ENCODE measurements around the gene TSPAN2. TPM values are rescaled to one million over a fixed set of nuclear protein-coding genes. Genes with fewer than 3 reads are reported as not detected.

TSPAN2 gene
- total and polyA plus RNA-seq, 2 of the 4 experiments (the other 2 are of a cell fraction), result 0.18 to 0.60 TPM

GRCh38 chr1:115130786-115131185 is 41.5 kb upstream of the TSPAN2 start:
- Histone ChIP-seq H3K18ac (ENCODE audit: low read depth, low read length) (no peak overlapping the region), H2AK5ac (ENCODE audit: low read depth, low read length) (no peak overlapping the region; the same call in 1 of the 2 replicates), H3K9me1 (ENCODE audit: insufficient read depth, low read length) (peaks cover 15% of the 10 kb centered on the region), H3K27ac (ENCODE audit: insufficient read depth, low read length) (no peak overlapping the region), H3K27me3 (ENCODE audit: control insufficient read depth, insufficient read depth, low read length) (no peaks in the 10 kb centered on the region; the same call in 1 of the 2 replicates), H3K4ac (ENCODE audit: low read depth, low read length) (no peak overlapping the region), H2AK9ac (replicated peaks; ENCODE audit: low read depth, low read length, poor library complexity) (no peak overlapping the region), H3K4me1 (ENCODE audit: control insufficient read depth, insufficient read depth, low read length) (peaks cover 9% of the 10 kb centered on the region), H4K8ac (ENCODE audit: low read depth in 2 of 2, low read length in 2 of 2) (no peak overlapping the region), H3K23ac (ENCODE audit: low read depth, low read length) (no peak overlapping the region), H2AFZ (replicated peaks; ENCODE audit: low read length, poor library complexity) (no peak overlapping the region), H2BK15ac (ENCODE audit: low read depth, low read length) (no peak overlapping the region), H4K20me1 (ENCODE audit: insufficient read depth, low read length) (no peaks in the 10 kb centered on the region), H4K5ac (ENCODE audit: low read depth, low read length) (no peak overlapping the region), H3K14ac (replicated peaks; ENCODE audit: low read depth, low read length) (no peak overlapping the region), H3K9ac (ENCODE audit: low read depth, low read length) (no peak overlapping the region), H3K4me2 (ENCODE audit: low read depth, low read length) (no peak overlapping the region), H3K79me1 (ENCODE audit: low read depth in 1 of 2, low read length in 2 of 2) (no peaks in the 10 kb centered on the region), H2BK20ac (ENCODE audit: low read depth, low read length) (no peak overlapping the region), H3K36me3 (ENCODE audit: control insufficient read depth, insufficient read depth, low read length) (no peaks in the 10 kb centered on the region), H3K9me3 (ENCODE audit: control insufficient read depth, insufficient read depth, low read length) (no peaks in the 10 kb centered on the region), H3K4me3 (ENCODE audit: insufficient read depth, low read depth, low read length) (no peak overlapping the region), H2BK5ac (ENCODE audit: low read depth, low read length, poor library complexity, severe bottlenecking) (no peak overlapping the region), H2BK120ac (ENCODE audit: low read depth, low read length) (no peak overlapping the region), H3K56ac (ENCODE audit: extremely low read depth, insufficient read depth, low read length) (no peak overlapping the region), H4K91ac (ENCODE audit: insufficient read depth, low read depth, low read length) (no peak overlapping the region)
- intact Hi-C loops (cut with micrococcal nuclease), result no loop called here
- 88% methylated on average over 1 of the region's 2 CpGs; no CpG with 5 or more reads in 1 of the 2 experiments for WGBS, 2 experiments (ENCODE audit: extremely low coverage in 2 of 2, insufficient read length in 1 of 2)
- no TSS peak for BruUV-seq (replicated peaks)
- TF ChIP-seq NFE2L2 (IDR thresholded peaks at IDR 0.05; ENCODE audit: low read depth, low read length) (no peak), MAZ (IDR thresholded peaks at IDR 0.05; ENCODE audit: borderline replicate concordance, low read depth, low read length) (no peak), FOS (IDR thresholded peaks at IDR 0.05; ENCODE audit: low read depth, low read length) (no peak), USF2 (IDR thresholded peaks at IDR 0.05; ENCODE audit: low read depth, low read length) (no peak), BHLHE40 (IDR thresholded peaks at IDR 0.05; ENCODE audit: low read depth, low read length) (no peak), CHD1 (IDR thresholded peaks at IDR 0.05; ENCODE audit: low read depth, low read length) (no peak), POLR2A (IDR thresholded peaks at IDR 0.05; ENCODE audit: low read depth, low read length) (no peak), MAFK (IDR thresholded peaks at IDR 0.05; ENCODE audit: low read depth, low read length) (no peak), RAD21 (IDR thresholded peaks at IDR 0.05; ENCODE audit: low read length) (no peak), RFX5 (IDR thresholded peaks at IDR 0.05; ENCODE audit: low read depth, low read length) (no peak), MXI1 (IDR thresholded peaks at IDR 0.05; ENCODE audit: borderline replicate concordance, low read depth, low read length) (no peak), RCOR1 (IDR thresholded peaks at IDR 0.05; ENCODE audit: insufficient replicate concordance, low read length) (no peak), CTCF (conservative IDR thresholded peaks at IDR 0.05; ENCODE audit: low read depth, low read length) (no peak)
- dilution Hi-C loops (cut with HindIII; ENCODE audit: low sequenced_read_pairs, unreplicated experiment), result loop anchor here (25.0 kb wide), 1 partner anchor 457 kb away; no protein-coding TSS in a partner anchor
- ChIA-PET POLR2A (ENCODE audit: unreplicated experiment) (no interaction called here), CTCF (no interaction called here)
- in situ Hi-C loops (cut with MboI; ENCODE audit: low sequenced_read_pairs), result no loop called here
- no peak for DNase-seq
- ATAC-seq (ENCODE audit: low read depth), result no peak

All from IMR-90 (cell line).